HG03108 (cell line): ENCODE measurements around the gene SHOC2.

Experiments used
- ATAC-seq: cut with Tn5 transposase; IDR thresholded peaks from one replicate; pipeline ENCODE4 v1.9.1; 2021; ENCODE audit warnings: moderate library complexity; ENCODE audit not compliant: unreplicated experiment

SHOC2 gene

DNA sequence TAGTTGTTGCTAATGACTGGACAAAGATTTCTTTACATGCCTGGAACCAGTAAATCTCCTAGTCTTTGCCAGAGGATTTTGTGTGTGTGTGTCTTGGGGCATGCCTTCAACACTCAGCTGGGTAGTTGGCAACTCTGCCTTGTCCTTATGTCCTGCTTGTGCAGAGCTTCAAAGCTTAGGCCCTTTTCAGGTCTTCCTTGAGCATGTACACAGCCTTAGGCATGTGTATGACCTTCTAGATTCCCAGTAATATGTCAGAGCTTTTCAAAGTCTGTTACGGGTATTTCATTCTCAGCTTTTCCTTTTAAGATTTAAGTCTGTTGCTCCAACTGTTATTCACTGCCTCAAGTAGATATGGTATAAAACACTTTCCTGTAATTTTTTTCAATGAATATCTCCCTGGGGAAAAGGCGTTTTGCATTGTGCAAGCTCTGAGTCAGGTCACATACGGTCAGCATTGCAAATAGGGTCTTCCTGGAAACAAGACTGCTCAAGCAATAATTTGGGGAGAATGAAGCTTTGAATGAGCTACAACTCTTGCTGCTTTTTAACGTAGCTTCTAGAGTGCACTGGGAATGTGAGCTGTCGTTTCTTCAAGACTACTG lies 25.5 kb downstream of the SHOC2 start:
- no peak for ATAC-seq

DNA sequence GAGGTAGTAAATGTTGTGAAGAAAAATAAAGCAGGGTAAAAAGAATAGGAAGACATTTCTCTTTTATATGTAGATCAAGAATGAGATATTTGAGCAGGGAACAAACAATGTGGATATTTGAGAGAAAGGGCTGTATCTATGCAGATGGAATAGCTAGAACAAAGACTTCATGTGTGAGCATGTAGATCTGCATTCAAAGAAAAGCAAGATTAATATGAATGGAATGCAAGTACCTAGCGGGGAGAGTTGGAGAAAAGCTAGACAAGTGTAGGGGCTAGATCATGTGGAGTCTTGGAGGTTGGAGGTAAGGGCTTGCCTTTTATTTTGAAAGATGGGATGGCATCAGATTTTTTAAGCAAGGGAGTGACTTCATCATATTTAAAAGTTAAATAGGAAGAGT lies 27.1 kb downstream of the SHOC2 start:
- no peak for ATAC-seq

DNA sequence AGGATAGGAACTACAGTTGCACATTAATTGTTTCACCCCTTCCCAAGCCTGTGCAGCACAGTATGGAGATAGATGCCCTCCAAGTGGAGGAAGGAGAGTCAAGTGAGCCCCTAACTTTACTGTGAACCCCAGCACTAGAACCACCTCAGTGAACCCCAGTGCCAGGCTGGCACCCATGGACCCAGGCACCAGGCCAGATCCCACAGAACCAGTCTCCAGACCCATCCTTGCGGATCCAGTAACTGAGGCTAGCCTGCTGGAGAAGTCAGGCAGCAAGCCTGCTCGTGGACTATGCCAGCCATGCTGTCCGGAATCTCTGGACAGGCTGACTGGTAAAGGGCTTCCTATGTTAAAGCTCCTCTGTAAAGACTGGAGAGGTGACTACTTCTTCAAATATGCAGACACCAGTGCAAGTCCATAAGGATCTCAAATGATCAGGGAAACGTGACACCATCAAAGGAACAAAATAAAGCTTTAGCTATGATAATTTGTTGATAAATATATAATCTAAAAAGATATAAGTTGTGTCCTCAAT lies 27.7 kb downstream of the SHOC2 start:
- ATAC-seq, result no peak

DNA sequence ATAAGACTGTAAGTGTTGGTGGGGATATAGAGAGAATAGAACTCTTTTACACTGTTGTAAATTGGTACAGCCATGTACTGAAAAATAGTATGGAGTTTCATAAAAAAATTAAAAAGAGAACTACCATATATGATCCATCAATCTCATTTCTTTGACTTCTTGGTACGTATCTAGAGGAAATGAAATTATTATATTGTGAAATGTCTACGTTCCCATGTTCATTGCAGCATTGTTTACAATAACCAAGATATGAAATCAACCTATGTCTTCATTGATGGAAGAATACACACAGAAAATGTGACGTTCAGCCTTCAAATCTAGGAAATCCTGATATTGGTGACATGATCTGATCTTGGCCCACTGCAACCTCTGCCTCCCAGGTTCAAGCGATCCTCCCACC lies 32.0 kb downstream of the SHOC2 start:
- ATAC-seq, result no peak

DNA sequence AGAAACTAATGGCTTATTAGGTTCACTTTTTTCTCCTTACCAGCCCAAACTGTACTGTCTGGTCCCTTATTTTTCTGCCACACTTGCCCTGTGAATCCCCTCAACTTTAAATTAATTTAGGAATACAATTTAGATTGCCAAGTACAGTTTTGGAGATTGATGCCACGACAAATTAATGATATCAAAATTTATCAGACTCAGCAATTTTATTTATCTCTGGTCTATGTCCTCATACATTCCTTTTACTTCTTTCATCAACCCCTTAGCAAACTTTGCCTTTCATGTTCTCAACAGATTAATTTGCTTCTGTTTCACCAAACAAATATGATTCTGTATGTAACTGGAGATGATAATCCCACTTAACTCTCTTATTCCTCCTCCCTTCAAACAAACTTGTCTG lies 38.2 kb downstream of the SHOC2 start:
- no peak for ATAC-seq

DNA sequence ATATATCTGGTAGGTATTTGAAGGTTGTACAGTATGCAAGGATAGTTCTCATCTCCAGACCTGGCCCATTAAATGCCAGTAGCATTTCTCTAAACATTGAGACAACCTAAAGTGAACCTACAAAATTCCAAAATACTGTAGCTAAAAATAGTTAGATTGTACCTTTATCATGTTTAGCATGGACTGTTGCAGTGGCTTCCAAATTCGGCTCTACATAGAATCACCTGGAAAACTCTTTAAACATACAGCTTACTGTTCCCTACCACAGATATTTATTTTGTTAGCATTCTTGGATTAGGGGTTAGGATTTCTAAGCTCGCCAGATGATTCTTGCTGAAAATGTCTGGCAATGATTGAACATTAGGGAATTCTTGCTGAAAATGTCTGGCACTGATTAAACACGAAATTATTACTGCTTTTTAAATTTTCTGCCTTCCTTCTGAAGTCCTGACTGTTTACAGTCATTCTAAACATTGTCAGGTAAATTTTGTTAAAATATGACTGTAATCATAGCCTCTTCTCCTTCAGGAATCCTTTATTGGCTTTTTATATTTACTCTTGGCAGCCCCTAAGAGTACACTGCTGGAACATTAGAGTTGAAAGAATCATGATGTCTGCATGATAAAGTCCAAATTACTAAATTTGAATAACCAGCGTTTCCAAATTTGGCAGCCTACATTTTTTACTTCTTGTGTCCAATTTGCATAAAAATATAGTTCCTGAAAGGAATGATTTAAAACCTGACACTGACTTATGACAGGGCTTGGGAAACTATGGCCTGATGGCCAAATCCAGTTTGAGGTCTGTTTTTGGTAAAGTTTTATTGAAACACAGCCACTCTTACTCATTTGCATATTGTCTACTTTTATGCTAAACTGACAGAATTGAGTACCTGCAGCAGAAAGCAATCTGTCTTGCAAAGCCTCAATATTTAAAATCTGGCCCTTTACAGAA lies 40.3 kb downstream of the SHOC2 start:
- ATAC-seq, result no peak

DNA sequence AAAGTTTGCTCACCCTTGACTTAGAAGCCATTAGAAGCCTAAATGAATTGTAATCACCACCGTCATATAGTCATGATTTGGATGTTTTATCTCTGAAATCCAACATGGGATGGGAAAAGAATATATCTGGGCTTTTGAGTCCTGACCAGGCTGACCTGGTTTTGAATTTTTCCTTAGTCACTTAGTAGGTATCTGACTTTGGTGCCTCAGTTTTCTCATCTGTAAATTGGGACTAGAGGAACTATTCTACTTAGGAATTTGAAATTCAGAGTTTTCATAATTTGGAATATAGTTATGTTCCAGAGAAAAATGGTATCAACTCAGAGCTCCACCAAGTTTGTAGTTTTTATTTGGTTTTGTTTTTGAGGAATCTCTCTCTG lies 40.9 kb downstream of the SHOC2 start:
- ATAC-seq, result no peak

DNA sequence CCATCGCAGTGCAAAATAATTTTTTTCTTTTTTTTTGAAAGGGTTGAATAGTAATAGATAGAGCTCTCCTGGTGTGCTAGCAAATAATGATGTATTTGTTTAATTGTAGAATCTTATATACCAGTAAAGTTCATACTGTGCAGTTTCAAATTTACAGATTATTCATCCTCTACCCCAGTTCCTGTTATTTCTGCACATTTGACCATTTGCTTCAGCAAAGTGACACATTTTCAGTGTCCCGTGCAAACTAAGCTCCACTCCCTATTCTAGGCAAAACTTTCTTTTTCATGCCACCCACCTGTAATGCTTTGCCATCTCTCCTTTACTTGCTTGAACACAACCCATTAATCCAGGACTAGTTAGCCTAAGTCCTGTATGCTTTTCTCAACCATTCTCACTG lies 43.0 kb downstream of the SHOC2 start:
- no peak for ATAC-seq

DNA sequence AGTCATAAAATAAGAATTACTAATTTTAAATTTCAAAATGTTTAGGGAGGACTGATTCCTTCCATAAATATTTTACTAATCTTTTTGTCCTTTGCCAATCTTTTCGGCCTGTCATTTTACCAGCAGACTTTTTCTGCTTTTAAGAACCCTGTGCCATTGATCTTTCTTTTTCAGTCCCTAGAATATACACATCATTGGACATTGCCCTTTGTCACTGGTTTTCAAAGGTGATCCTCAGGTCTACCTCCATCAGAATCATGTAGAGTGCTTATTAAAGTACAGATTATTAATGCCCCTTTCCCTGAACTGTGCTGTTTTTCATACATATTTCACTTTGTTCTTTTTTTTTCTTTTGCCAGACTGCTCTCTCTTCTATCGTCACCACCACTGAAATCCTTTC lies 43.8 kb downstream of the SHOC2 start:
- no peak for ATAC-seq

DNA sequence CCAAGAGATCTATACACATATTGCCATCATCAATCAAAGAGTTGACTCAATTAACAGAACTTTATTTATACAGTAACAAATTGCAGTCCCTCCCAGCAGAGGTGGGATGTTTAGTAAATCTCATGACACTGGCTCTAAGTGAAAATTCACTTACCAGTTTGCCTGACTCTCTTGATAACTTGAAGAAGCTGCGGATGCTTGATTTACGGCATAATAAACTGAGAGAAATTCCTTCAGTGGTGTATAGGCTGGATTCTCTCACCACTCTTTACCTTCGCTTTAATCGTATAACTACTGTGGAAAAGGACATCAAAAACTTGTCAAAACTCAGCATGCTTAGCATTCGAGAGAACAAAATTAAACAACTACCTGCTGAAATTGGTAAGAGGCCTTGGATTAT lies 45.3 kb downstream of the SHOC2 start:
- ATAC-seq, result no peak

DNA sequence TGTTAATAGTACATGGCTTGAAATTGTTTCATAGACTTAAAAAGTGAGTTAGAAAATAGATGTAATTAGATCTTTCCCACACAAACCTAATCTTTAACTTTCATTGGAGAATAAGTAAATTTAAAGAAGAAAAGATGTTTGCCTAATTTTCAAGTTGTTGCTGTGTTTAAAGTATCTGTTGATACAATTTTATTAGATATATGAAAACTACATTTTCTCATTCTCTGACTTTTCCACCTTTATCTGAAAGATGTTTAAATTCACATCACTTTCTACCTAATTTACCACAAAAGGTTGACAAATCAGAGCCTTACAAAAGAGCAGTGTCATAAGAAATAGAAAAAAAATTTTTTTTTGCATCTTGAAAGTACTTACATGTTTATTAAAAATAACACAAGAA lies 45.8 kb downstream of the SHOC2 start:
- no peak for ATAC-seq

DNA sequence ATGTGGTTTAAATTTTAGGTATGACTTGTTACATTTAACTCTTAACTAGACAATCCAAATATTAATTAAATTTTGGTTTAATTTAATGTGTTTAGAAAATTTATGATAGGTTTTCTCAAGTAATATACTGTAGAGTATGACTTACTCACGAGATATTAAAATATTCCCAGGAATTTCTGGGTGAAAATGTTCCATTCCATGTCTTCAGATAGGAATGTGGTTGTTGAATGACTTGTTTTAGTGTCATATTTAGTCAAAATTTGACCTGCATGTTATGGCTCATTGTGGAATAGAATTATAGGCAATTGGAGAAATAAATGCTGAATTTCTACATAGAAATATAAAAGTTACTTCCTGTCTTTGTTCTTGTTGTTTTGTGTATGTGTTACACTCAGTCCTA lies 46.7 kb downstream of the SHOC2 start:
- ATAC-seq, result no peak

DNA sequence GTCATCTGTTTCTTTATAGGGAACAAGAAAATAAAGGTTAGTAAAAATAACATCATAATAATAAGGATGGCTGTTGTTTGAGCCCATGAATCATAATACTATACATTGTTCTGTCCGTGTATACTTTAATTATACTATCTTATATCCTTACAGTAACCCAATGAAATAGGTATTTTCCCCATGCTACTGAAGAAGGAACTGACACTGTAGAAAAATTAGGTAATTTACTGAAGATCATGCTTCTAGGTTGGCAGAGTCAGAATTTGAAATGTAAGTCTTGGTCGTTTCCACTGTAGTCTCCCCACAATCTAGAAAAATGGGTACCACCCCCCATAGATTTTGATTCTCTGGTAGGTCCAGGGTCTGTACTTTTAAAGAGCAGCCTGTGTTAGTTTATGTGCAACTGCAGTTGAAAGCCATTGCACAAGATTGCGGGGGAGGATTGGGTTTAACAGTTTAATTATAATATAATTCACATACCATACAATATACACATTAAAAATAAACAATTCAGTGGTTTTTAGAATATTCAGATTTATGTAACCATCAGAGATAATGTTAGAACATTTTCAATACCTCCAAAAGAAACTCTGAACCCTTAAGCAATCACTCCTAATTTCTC lies 47.7 kb downstream of the SHOC2 start:
- ATAC-seq, result no peak

DNA sequence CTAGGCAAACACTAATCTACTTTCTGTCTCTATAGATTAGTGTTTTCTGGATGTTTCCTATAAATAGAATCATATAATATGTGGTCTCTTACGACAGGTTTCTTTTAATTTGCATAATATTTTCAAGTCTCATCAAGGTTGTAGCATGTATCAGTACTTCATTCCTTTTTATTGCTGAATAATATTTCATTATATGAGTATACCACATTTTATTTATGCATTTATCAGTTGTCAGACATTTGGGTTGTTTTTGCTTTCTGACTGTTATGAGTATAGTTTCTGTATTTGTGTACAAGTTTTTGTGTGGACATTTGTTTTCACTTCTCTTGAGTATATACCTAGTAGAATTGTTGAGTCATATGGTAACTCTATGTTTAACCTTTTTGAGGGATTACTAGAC lies 48.2 kb downstream of the SHOC2 start:
- no peak for ATAC-seq

DNA sequence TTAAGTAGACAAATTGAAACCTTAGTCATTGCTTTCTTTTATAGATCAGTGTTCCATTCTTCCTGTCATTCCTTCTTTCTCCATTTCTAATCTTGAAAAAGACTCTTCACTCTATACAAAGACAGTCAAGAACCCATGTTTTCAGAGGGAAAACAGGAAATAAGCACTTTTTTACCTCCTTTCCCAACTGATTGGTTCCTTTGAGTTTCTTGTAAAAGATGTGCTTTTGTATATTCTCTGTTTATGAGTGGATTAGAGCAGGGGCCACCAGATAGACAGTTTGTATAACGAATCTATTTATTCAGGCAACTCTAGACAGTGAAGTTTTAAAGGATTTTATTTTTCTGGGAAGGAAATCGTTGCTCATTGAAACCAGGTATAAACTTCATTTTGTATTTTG lies 49.8 kb downstream of the SHOC2 start:
- no peak for ATAC-seq

DNA sequence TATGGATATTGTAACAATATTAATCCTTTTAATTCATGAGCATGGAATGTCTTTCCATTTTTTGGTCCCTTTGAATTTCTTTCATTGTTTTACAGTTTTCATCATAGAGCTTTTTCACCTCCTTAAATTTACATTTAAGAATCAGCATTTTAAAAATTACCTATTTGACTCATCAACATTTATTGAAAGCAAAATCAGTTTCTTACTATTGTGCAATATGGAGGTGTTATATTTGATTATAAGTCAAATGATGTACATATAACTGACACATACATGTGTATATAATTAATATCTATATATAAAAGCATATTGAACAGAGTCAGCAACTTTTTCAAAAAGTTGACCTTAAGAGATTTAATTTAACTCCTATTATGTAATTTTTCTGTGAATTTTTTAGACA lies 52.2 kb downstream of the SHOC2 start:
- ATAC-seq, result no peak

DNA sequence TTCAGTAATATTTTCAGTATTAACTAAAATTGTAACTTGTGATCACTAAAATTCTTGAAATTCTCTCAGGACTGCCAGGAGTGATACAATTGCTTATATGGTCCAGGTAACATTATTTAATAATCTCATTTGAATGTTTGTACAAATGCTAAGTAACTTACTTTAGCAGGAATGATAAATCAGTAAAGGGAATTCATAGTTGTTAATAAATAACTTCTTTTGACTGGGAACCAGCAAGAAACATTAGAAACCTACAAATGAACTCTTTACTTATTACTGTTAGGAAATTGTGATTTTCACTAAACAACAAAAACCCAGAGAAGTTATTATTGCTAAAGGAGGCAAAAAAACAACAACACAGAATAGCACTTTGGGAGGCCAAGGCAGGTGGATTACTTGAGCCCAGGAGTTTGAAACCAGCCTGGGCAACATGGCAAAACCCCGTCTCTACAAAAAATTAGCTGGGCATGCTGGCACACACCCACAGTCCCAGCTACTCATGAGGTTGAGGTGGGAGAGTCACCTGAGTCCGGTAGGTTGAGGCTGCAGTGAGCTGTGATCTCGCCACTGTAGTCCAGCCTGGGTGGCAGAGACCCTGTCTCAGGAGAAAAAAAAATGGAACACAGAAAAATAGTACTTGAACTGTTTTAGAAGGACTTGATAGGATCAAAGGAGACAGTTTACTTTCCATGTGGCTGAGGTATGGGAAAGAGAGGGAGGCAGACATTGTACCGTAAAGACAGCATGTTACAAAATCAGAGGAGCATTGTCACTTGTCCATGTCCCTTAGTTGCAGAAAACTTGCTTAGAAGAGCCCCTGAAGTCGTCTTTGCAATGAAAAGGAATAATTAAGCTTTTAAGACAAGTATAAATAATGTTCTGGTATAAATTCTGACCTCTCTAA lies 53.1 kb downstream of the SHOC2 start:
- no peak for ATAC-seq

DNA sequence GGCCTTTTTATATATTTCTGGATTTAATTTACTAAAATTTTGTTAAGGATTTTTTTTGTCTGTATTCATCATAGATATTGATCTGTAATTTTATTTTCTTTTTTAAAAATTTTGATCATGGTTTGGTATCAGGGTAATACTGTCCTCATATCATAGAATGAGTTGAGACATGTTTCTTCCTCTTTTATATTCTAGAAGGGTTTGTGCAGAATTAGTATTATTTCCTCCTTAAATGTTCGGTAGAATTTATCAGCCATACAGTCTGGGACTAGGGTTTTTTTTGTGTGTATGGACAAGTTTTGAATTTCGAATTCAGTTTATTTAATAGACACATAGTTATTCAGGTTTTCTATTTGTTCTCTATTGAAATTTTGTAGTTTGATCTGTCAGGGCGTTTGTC lies 54.0 kb downstream of the SHOC2 start:
- ATAC-seq, result no peak

DNA sequence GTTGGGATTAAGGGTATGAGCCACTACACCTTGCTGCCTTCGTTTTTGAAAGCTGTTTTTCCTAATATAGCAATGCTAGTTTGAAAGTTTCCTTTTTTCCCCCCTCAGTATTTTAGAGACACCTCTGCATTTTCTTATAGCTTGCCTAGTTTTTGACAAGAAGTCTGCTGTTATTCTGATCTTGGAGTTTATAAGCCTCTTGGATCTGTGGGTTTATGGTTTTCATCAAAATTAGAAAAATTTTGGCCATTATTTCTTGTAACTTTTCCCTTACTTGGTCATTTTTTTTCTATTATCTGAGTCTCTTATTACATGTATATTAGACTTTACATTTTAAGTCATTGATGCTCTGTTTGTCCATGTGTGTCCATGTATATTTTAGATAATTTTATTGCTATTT lies 57.2 kb downstream of the SHOC2 start:
- no peak for ATAC-seq

DNA sequence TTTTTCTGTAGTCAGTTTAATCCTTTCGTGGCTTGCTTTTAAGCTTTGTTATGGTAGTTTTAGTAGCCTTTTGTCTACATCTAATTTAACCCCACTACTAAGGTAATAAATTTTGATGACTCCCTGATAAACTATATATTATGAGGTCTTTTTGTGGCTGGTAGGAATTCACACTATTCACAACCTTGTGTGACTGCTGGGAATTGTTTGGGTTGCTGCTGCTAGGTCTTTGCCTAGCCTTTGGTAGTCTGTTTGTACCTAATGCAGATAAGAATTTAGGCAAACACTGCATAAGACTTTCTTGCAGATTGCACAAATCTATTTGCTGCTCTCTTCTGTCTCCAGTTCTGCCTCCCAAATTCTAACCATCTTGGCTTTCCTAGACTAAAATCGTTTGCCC lies 58.3 kb downstream of the SHOC2 start:
- no peak for ATAC-seq

DNA sequence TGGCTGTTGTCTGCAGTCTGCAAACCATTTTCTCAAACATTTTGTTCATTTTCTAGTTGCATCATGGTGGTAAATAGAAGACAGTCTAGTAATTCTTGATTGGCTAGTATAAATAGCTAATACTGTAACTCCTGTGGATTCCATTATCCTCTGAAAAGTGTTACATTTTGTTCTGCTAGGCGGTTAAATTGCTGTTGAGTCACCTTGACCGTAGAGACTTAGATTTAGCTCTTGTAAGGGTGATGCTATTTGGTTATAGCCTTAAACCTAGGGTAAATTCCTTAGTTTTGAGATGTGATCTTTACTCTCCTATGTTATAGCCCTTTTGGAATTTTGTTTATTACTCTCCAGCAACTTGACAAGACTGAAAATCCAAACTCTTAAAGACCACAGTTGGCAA lies 58.8 kb downstream of the SHOC2 start:
- no peak for ATAC-seq
